DOHH2 (cell line): Measurements from ENCODE around the gene SSTR4.

Source experiments
- CTCF ChIP-seq: fragments of 200-600 bp; sonication (generic); IDR thresholded peaks from one replicate; pipeline ENCODE4 v1.5.1; 2014; ENCODE audit warnings: antibody characterized with exemption, mild to moderate bottlenecking, low read depth, low read length; ENCODE audit not compliant: poor library complexity, severe bottlenecking
- EZH2phosphoT487 ChIP-seq: fragments of 200-600 bp; sonication (generic); IDR thresholded peaks from 2 replicates; pipeline ENCODE4 v1.6.1; 2017; ENCODE audit warnings: borderline replicate concordance, mild to moderate bottlenecking, antibody characterized with exemption, low read length, moderate library complexity, mixed read lengths

GRCh38 chr20:23042270-23042669, 7.2 kb downstream of the SSTR4 start:
- TF ChIP-seq EZH2phosphoT487 (no peak), CTCF (no peak)
